ENCODE data around the gene FAM241A. TPM values are rescaled to one million over a fixed set of nuclear protein-coding genes. Genes with fewer than 3 reads are reported as not detected.

Gene FAM241A
- total RNA-seq, 1 donor from 2014 or later = 5.0 TPM

DNA sequence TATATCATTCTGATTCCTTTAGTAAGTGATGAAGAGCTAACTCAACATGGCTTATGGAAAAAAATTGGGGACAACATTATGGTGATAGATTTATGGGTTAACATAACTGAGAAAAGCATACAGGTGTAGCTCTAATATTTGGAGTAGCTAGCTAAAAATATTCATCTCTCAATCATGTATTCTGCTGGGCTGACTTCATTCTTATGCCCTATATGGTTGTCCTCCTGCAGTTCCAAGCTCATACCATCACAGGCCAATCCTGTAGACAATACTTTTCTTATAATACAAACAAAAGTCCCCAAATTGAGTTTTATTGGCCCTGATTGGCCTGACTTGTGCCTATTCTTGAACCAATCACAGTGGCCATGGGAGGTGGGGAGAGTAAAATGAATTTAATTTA lies 6.7 kb upstream of the FAM241A start:
- TF ChIP-seq, protein P1, sequence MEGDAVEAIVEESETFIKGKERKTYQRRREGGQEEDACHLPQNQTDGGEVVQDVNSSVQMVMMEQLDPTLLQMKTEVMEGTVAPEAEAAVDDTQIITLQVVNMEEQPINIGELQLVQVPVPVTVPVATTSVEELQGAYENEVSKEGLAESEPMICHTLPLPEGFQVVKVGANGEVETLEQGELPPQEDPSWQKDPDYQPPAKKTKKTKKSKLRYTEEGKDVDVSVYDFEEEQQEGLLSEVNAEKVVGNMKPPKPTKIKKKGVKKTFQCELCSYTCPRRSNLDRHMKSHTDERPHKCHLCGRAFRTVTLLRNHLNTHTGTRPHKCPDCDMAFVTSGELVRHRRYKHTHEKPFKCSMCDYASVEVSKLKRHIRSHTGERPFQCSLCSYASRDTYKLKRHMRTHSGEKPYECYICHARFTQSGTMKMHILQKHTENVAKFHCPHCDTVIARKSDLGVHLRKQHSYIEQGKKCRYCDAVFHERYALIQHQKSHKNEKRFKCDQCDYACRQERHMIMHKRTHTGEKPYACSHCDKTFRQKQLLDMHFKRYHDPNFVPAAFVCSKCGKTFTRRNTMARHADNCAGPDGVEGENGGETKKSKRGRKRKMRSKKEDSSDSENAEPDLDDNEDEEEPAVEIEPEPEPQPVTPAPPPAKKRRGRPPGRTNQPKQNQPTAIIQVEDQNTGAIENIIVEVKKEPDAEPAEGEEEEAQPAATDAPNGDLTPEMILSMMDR (IDR thresholded peaks at IDR 0.05) = no peak
- no peaks in the 10 kb centered on the region for H3K9me3 ChIP-seq

DNA sequence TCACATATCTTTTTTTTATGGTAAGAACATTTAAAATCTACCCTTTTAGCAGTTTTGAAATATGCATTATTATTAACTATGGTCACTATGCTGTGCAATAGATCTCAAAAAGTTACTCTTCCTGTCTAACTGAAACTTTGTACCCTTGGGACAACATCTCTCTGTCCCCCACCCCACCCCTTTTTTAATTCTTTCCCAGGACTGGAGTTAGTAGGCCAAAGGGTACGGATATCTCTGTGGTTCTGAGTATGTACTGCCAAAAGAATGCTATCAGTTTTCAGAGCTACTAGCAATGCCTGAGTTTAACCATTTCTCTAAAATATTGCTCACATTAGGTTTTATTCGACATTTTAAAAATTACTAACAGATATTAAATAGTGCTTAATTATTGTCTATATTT lies 4.7 kb upstream of the FAM241A start:
- Histone ChIP-seq H3K9me3 (no peaks in the 10 kb centered on the region), H3K4me3 (no peak overlapping the region), H3K27me3 (ENCODE audit: low read depth) (no peaks in the 10 kb centered on the region), H3K27ac (peak overlapping the region; percentile 33), H3K4me1 (peaks cover 14% of the 10 kb centered on the region), H3K36me3 (no peaks in the 10 kb centered on the region)
- TF ChIP-seq, protein P1 (IDR thresholded peaks at IDR 0.05) = no peak
- intact Hi-C loops (cut with DNase I) = no loop called here
- DNase-seq (no peak), ATAC-seq (no peak)

More for the DNA sequence above, 6.7 kb upstream of the FAM241A start:
- Histone ChIP-seq H3K27ac (no peak overlapping the region), H3K27me3 (ENCODE audit: low read depth) (no peaks in the 10 kb centered on the region), H3K4me1 (peaks cover 14% of the 10 kb centered on the region), H3K4me3 (no peak overlapping the region), H3K36me3 (no peaks in the 10 kb centered on the region)
- DNase-seq = no peak
- intact Hi-C loops (cut with DNase I) = no loop called here
- ATAC-seq = no peak

DNA sequence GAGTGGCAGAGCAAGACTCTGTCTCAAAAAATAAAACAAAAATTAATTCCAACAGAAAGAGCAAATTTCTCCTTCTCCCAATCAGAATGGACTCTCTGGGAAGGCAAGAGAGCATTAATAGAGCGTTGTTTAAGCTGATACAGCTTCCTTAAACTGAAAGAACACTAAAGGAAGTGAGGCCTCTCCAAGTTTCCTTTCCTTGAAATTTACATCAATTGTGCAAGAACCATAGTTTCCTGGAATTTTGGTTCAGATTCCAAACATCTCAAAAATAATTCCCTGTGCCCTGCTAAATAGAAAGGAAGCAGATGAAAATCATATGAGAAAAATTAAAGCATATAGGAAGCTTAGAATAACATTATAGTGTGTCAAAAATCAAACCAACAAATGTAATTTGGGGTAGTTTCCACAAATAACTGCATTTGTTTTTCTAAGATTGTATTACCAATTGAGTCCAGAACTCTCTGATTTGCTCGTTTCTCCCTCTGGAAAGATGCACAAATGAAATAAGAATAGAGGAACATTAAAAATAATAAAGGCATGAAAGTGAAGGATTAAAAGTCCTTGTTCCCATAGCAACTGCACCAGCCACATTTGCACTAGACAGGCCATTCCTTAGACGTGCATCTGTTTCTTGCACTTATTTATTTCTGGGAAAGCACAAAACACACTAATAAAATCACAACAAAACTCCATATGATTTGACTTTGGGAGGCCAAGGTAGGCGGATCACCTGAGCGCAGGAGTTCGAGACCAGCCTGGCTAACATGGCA lies 3.7 kb upstream of the FAM241A start:
- TF ChIP-seq, protein P1 (IDR thresholded peaks at IDR 0.05) = no peak
- DNase-seq = no peak
- ATAC-seq = no peak
- H3K27ac ChIP-seq = peak overlapping the region; percentile 33
- H3K9me3 ChIP-seq = no peaks in the 10 kb centered on the region
- no peaks in the 10 kb centered on the region for H3K36me3 ChIP-seq
- no peaks in the 10 kb centered on the region for H3K27me3 ChIP-seq (ENCODE audit: low read depth)
- peaks cover 17% of the 10 kb centered on the region for H3K4me1 ChIP-seq
- intact Hi-C loops (cut with DNase I) = no loop called here
- no peak overlapping the region for H3K4me3 ChIP-seq

DNA sequence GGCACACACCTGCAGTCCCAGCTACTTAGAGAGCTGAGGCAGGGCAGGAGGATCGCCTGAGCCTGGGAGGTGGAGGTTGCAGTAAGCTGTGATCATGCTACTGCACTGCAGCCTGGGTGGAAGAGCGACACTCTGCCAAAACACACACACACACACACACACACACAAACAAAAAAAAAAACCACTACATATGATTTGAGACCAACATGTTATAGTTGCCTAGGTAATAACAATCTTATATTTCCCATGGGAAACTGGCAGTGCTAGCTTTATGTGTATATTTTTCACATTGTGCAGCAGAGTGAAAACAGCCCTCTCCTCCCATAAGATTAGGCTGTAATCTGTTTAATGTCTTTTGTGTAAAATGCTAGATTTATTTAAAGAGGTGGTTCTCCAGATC lies 3.1 kb upstream of the FAM241A start:
- no peaks in the 10 kb centered on the region for H3K9me3 ChIP-seq
- TF ChIP-seq, protein P1 (IDR thresholded peaks at IDR 0.05) = no peak
- H3K27ac ChIP-seq = no peak overlapping the region
- intact Hi-C loops (cut with DNase I) = no loop called here
- DNase-seq (no peak), ATAC-seq (no peak)
- H3K27me3 ChIP-seq (ENCODE audit: low read depth) = no peaks in the 10 kb centered on the region
- H3K4me3 ChIP-seq = no peak overlapping the region
- H3K36me3 ChIP-seq = no peaks in the 10 kb centered on the region
- peaks cover 23% of the 10 kb centered on the region for H3K4me1 ChIP-seq

DNA sequence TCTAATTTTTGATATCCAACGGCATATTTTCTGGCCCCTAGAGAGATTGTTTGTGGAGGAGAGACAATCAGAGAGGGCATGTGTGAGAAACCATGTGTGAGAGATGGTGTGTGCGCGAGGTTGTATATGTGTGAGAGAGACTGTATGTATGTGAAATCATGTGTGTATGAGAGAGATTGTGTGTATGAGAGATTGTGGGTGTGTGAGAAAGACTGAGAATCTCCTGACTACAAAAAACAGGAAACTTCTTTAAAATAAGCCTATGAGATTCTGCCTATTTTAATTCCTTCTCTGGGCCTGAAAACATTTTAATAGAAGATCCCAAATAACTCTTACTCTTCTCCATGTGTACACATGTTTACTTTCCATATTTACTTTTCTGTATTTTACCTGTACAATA lies 1.5 kb upstream of the FAM241A start:
- H3K9me3 ChIP-seq = no peaks in the 10 kb centered on the region
- peaks cover 39% of the 10 kb centered on the region for H3K4me1 ChIP-seq
- no peaks in the 10 kb centered on the region for H3K27me3 ChIP-seq (ENCODE audit: low read depth)
- no peak overlapping the region for H3K27ac ChIP-seq
- H3K4me3 ChIP-seq = no peak overlapping the region
- DNase-seq (no peak), ATAC-seq (no peak)
- H3K36me3 ChIP-seq = no peaks in the 10 kb centered on the region
- intact Hi-C loops (cut with DNase I) = no loop called here
- TF ChIP-seq, protein P1 (IDR thresholded peaks at IDR 0.05) = no peak
